ENCODE measurements around the gene GRID2IP.

GRID2IP gene

GRCh38 chr7:6547400-6547799 lies 3.9 kb downstream of the GRID2IP start:
- H3K27ac ChIP-seq (ENCODE audit: low read length, poor library complexity, severe bottlenecking): no peak overlapping the region
- no peak overlapping the region for H2BK120ac ChIP-seq (ENCODE audit: low read depth, low read length)
- H2BK15ac ChIP-seq (ENCODE audit: low read depth, poor library complexity, severe bottlenecking): no peak overlapping the region
- H2BK12ac ChIP-seq (ENCODE audit: low read length in 2 of 2): no peak overlapping the region
- DNase-seq: no peak
- H3K4me2 ChIP-seq (ENCODE audit: low read length, poor library complexity, severe bottlenecking): no peak overlapping the region
- no peak overlapping the region for H4K8ac ChIP-seq (ENCODE audit: low read length)
- WGBS: 100% methylated on average over 1 of the region's 1 CpG
- no peaks in the 10 kb centered on the region for H3K79me1 ChIP-seq (replicated peaks; ENCODE audit: low read length, poor library complexity, severe bottlenecking)
- no peak overlapping the region for H2AK5ac ChIP-seq (ENCODE audit: low read length, severe bottlenecking)
- H3K9ac ChIP-seq (ENCODE audit: low read length): no peak overlapping the region
- no peak overlapping the region for H2BK5ac ChIP-seq (ENCODE audit: low read depth, low read length, poor library complexity, severe bottlenecking)
- no peaks in the 10 kb centered on the region for H3K9me3 ChIP-seq (ENCODE audit: control insufficient read depth, low read length)
- H3K14ac ChIP-seq (ENCODE audit: low read length in 2 of 2): no peak overlapping the region
- no peaks in the 10 kb centered on the region for H3K4me1 ChIP-seq (ENCODE audit: control insufficient read depth, insufficient read depth, low read depth, low read length)
- H3K4ac ChIP-seq (ENCODE audit: low read depth in 1 of 2, low read length in 2 of 2): no peak overlapping the region
- H3K36me3 ChIP-seq (ENCODE audit: control insufficient read depth in 1 of 2, insufficient read depth in 2 of 2, low read depth in 1 of 2, low read length in 2 of 2): no peaks in the 10 kb centered on the region
- no peak overlapping the region for H3K4me3 ChIP-seq (ENCODE audit: insufficient read depth in 1 of 2, low read depth in 1 of 2, low read length in 2 of 2)
- peaks cover 0 to 20% of the 10 kb centered on the region in 2 experiments for H3K27me3 ChIP-seq (ENCODE audit: control insufficient read depth in 1 of 2, insufficient read depth in 1 of 2, low read length in 2 of 2)
- H3K18ac ChIP-seq (ENCODE audit: low read depth in 1 of 2, low read length in 2 of 2): no peak overlapping the region
- no peak overlapping the region for H4K91ac ChIP-seq (ENCODE audit: low read length)
- H2AFZ ChIP-seq (ENCODE audit: low read depth, low read length): no peak overlapping the region
- H3K23ac ChIP-seq (ENCODE audit: low read length in 2 of 2): no peak overlapping the region

GRCh38 chr7:6546498-6547251 lies 4.6 kb downstream of the GRID2IP start:
- Histone ChIP-seq H2BK5ac (ENCODE audit: low read depth, low read length, poor library complexity, severe bottlenecking) (peak overlapping the region; percentile 22), H2BK12ac (ENCODE audit: low read length in 2 of 2) (no peak overlapping the region), H4K91ac (ENCODE audit: low read length) (no peak overlapping the region), H4K8ac (ENCODE audit: low read length) (no peak overlapping the region), H3K9me3 (ENCODE audit: control insufficient read depth, low read length) (no peaks in the 10 kb centered on the region), H2BK120ac (ENCODE audit: low read depth, low read length) (no peak overlapping the region), H3K27ac (ENCODE audit: low read length, poor library complexity, severe bottlenecking) (no peak overlapping the region), H3K23ac (ENCODE audit: low read length in 2 of 2) (no peak overlapping the region), H3K36me3 (ENCODE audit: control insufficient read depth in 1 of 2, insufficient read depth in 2 of 2, low read depth in 1 of 2, low read length in 2 of 2) (no peaks in the 10 kb centered on the region), H2AK5ac (ENCODE audit: low read length, severe bottlenecking) (no peak overlapping the region), H3K4me3 (ENCODE audit: insufficient read depth in 1 of 2, low read depth in 1 of 2, low read length in 2 of 2) (no peak overlapping the region), H2AFZ (ENCODE audit: low read depth, low read length) (no peak overlapping the region), H3K79me1 (replicated peaks; ENCODE audit: low read length, poor library complexity, severe bottlenecking) (no peaks in the 10 kb centered on the region), H3K4ac (ENCODE audit: low read depth in 1 of 2, low read length in 2 of 2) (no peak overlapping the region), H3K27me3 (ENCODE audit: control insufficient read depth in 1 of 2, insufficient read depth in 1 of 2, low read length in 2 of 2) (peaks cover 0 to 22% of the 10 kb centered on the region in 2 experiments), H3K9ac (ENCODE audit: low read length) (no peak overlapping the region), H3K18ac (ENCODE audit: low read depth in 1 of 2, low read length in 2 of 2) (no peak overlapping the region), H3K14ac (ENCODE audit: low read length in 2 of 2) (no peak overlapping the region), H2BK15ac (ENCODE audit: low read depth, poor library complexity, severe bottlenecking) (no peak overlapping the region), H3K4me2 (ENCODE audit: low read length, poor library complexity, severe bottlenecking) (no peak overlapping the region), H3K4me1 (ENCODE audit: control insufficient read depth, insufficient read depth, low read depth, low read length) (no peaks in the 10 kb centered on the region)
- DNase-seq: no peak
- 87% methylated on average over 10 of the region's 12 CpGs for WGBS

GRCh38 chr7:6545398-6546126 lies 5.7 kb downstream of the GRID2IP start:
- 88% methylated on average over 22 of the region's 22 CpGs for WGBS
- Histone ChIP-seq H4K91ac (ENCODE audit: low read length) (no peak overlapping the region), H3K14ac (ENCODE audit: low read length in 2 of 2) (no peak overlapping the region), H3K4me2 (ENCODE audit: low read length, poor library complexity, severe bottlenecking) (no peak overlapping the region), H3K9me3 (ENCODE audit: control insufficient read depth, low read length) (no peaks in the 10 kb centered on the region), H3K4me1 (ENCODE audit: control insufficient read depth, insufficient read depth, low read depth, low read length) (no peaks in the 10 kb centered on the region), H2AFZ (ENCODE audit: low read depth, low read length) (no peak overlapping the region), H3K79me1 (replicated peaks; ENCODE audit: low read length, poor library complexity, severe bottlenecking) (no peaks in the 10 kb centered on the region), H3K18ac (ENCODE audit: low read depth in 1 of 2, low read length in 2 of 2) (no peak overlapping the region), H2BK5ac (ENCODE audit: low read depth, low read length, poor library complexity, severe bottlenecking) (no peak overlapping the region), H3K27me3 (ENCODE audit: control insufficient read depth in 1 of 2, insufficient read depth in 1 of 2, low read length in 2 of 2) (peaks cover 6 to 30% of the 10 kb centered on the region in 2 experiments), H2BK15ac (ENCODE audit: low read depth, poor library complexity, severe bottlenecking) (no peak overlapping the region), H3K27ac (ENCODE audit: low read length, poor library complexity, severe bottlenecking) (no peak overlapping the region), H3K4ac (ENCODE audit: low read depth in 1 of 2, low read length in 2 of 2) (no peak overlapping the region), H2AK5ac (ENCODE audit: low read length, severe bottlenecking) (no peak overlapping the region), H3K36me3 (ENCODE audit: control insufficient read depth in 1 of 2, insufficient read depth in 2 of 2, low read depth in 1 of 2, low read length in 2 of 2) (no peaks in the 10 kb centered on the region), H2BK12ac (ENCODE audit: low read length in 2 of 2) (no peak overlapping the region), H3K23ac (ENCODE audit: low read length in 2 of 2) (no peak overlapping the region), H4K8ac (ENCODE audit: low read length) (no peak overlapping the region), H3K4me3 (ENCODE audit: insufficient read depth in 1 of 2, low read depth in 1 of 2, low read length in 2 of 2) (no peak overlapping the region), H3K9ac (ENCODE audit: low read length) (no peak overlapping the region), H2BK120ac (ENCODE audit: low read depth, low read length) (no peak overlapping the region)
- no peak for DNase-seq

GRCh38 chr7:6542368-6542767 lies 8.9 kb downstream of the GRID2IP start:
- Histone ChIP-seq H3K9me3 (ENCODE audit: control insufficient read depth, low read length) (no peaks in the 10 kb centered on the region), H2BK120ac (ENCODE audit: low read depth, low read length) (no peak overlapping the region), H2BK15ac (ENCODE audit: low read depth, poor library complexity, severe bottlenecking) (no peak overlapping the region), H3K4me2 (ENCODE audit: low read length, poor library complexity, severe bottlenecking) (no peak overlapping the region), H2AFZ (ENCODE audit: low read depth, low read length) (no peak overlapping the region), H3K27ac (ENCODE audit: low read length, poor library complexity, severe bottlenecking) (no peak overlapping the region), H3K9ac (ENCODE audit: low read length) (no peak overlapping the region), H3K14ac (ENCODE audit: low read length in 2 of 2) (no peak overlapping the region), H2BK5ac (ENCODE audit: low read depth, low read length, poor library complexity, severe bottlenecking) (no peak overlapping the region), H2AK5ac (ENCODE audit: low read length, severe bottlenecking) (no peak overlapping the region), H3K36me3 (ENCODE audit: control insufficient read depth in 1 of 2, insufficient read depth in 2 of 2, low read depth in 1 of 2, low read length in 2 of 2) (no peaks in the 10 kb centered on the region), H3K4me3 (ENCODE audit: insufficient read depth in 1 of 2, low read depth in 1 of 2, low read length in 2 of 2) (no peak overlapping the region), H3K23ac (ENCODE audit: low read length in 2 of 2) (no peak overlapping the region), H3K4ac (ENCODE audit: low read depth in 1 of 2, low read length in 2 of 2) (no peak overlapping the region), H2BK12ac (ENCODE audit: low read length in 2 of 2) (no peak overlapping the region), H3K79me1 (replicated peaks; ENCODE audit: low read length, poor library complexity, severe bottlenecking) (no peaks in the 10 kb centered on the region), H3K27me3 (ENCODE audit: control insufficient read depth in 1 of 2, insufficient read depth in 1 of 2, low read length in 2 of 2) (peaks cover 27 to 43% of the 10 kb centered on the region in 2 experiments), H3K18ac (ENCODE audit: low read depth in 1 of 2, low read length in 2 of 2) (no peak overlapping the region), H3K4me1 (ENCODE audit: control insufficient read depth, insufficient read depth, low read depth, low read length) (no peaks in the 10 kb centered on the region), H4K8ac (ENCODE audit: low read length) (no peak overlapping the region), H4K91ac (ENCODE audit: low read length) (no peak overlapping the region)
- no peak for DNase-seq
- no CpG with 5 or more reads among the region's 1 CpG for WGBS

All from mesenchymal stem cell (in vitro differentiated cells and primary cell).